Erythroblast (primary cell): ENCODE data around the gene CDHR1.

Experiments used
- GATA1 ChIP-seq: IDR thresholded peaks from 2 replicates; pipeline ENCODE4 v1.6.1; 2011; ENCODE audit warnings: low read depth, mild to moderate bottlenecking, control low read depth, low read length, moderate library complexity
- POLR2A ChIP-seq: IDR thresholded peaks from 2 replicates; pipeline ENCODE4 v1.6.1; 2011; ENCODE audit warnings: mild to moderate bottlenecking, low read length

GRCh38 chr10:84214612-84215235 lies 20.4 kb downstream of the CDHR1 start:
- TF ChIP-seq POLR2A (no peak), GATA1 (no peak)
